DOHH2 (cell line): ENCODE results near the gene COL5A1.

Source experiments
- EZH2phosphoT487 ChIP-seq: fragments of 200-600 bp; sonication (generic); IDR thresholded peaks from 2 replicates; pipeline ENCODE4 v1.6.1; 2017; ENCODE audit warnings: borderline replicate concordance, mild to moderate bottlenecking, antibody characterized with exemption, low read length, moderate library complexity, mixed read lengths
- TF ChIP-seq, protein P1 (sequence below): fragments of 200-600 bp; sonication (generic); IDR thresholded peaks from one replicate; pipeline ENCODE4 v1.5.1; 2014; ENCODE audit warnings: antibody characterized with exemption, mild to moderate bottlenecking, low read depth, low read length; ENCODE audit not compliant: poor library complexity, severe bottlenecking

DNA sequence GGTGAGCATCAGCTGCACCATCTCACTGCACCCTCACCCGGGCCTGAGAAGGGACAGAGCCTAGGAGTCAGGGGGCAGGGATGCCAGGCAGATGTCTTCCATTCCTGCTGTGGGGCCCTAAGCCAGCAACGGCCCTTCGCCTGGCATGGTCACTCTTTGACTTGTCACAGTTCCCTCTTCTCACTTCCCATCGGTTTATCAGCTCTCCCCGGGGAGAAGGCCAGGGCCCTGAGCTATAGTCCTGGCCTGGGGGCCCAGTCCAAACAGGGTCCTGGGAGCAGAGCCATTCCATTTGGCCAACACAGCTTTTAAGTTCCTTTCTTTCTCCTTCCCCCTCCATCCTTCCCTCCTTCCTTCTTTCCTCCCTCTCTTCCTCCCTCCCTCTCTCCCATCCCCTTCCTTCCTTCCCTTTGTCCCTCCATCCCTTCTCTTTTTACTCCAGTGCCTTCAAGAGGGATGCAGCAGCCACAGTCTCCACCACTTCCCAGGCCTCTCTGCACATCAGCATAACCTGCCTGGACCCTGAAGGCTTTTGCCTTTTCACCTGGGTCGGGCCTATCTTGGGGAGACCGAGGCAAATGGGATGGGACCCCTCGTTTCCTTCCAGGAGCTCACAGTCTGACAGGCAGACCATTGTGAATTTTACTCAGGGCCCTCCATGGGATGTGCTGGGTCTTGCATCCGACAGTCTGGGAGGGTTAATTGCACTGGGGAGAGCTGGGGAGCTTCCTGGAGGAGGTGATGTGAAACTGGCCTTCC is 4.2 kb downstream of the COL5A1 start:
- TF ChIP-seq, protein P1, sequence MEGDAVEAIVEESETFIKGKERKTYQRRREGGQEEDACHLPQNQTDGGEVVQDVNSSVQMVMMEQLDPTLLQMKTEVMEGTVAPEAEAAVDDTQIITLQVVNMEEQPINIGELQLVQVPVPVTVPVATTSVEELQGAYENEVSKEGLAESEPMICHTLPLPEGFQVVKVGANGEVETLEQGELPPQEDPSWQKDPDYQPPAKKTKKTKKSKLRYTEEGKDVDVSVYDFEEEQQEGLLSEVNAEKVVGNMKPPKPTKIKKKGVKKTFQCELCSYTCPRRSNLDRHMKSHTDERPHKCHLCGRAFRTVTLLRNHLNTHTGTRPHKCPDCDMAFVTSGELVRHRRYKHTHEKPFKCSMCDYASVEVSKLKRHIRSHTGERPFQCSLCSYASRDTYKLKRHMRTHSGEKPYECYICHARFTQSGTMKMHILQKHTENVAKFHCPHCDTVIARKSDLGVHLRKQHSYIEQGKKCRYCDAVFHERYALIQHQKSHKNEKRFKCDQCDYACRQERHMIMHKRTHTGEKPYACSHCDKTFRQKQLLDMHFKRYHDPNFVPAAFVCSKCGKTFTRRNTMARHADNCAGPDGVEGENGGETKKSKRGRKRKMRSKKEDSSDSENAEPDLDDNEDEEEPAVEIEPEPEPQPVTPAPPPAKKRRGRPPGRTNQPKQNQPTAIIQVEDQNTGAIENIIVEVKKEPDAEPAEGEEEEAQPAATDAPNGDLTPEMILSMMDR = no peak
- no peak for TF ChIP-seq EZH2phosphoT487
